Keratinocyte (primary cell): Measurements from ENCODE around the gene COG5. TPM values are rescaled to one million over a fixed set of nuclear protein-coding genes. Genes with fewer than 3 reads are reported as not detected.

ENCODE experiments used
- DNase-seq: peaks from one replicate; pipeline ENCODE4 v3.0.0-alpha.2; 2011; ENCODE audit warnings: low read depth, missing footprints, low spot score
- FAIRE-seq: peaks from 2 replicates; lab custom pipeline; 2011; peaks lifted over from hg19 to GRCh38; lab: Jason Lieb, UNC
- H2AFZ ChIP-seq: 2 replicates; pipeline ENCODE4 v1.6.0; 2012; ENCODE audit warnings: low read length, control low read depth, inconsistent platforms; ENCODE audit not compliant: control insufficient read depth
- H3K27ac ChIP-seq: 2 replicates; pipeline ENCODE4 v1.5.1; 2011; ENCODE audit warnings: low read length; ENCODE audit not compliant: control insufficient read depth, insufficient read depth
- H3K27me3 ChIP-seq: 3 replicates; pipeline ENCODE4 v1.6.0; 2011; ENCODE audit warnings: low read length; ENCODE audit not compliant: control insufficient read depth, insufficient read depth; ENCODE audit errors: extremely low read depth
- H3K36me3 ChIP-seq, 2 experiments: 2 replicates in 1 of 2; 3 replicates in 1 of 2; pipeline ENCODE4 v1.5.1; 2011; ENCODE audit warnings: low read length in 2 of 2, mild to moderate bottlenecking in 1 of 2; ENCODE audit not compliant: control insufficient read depth in 2 of 2, insufficient read depth in 2 of 2; ENCODE audit errors: extremely low read depth in 1 of 2
- H3K4me1 ChIP-seq: 3 replicates; pipeline ENCODE4 v1.5.1; 2011; ENCODE audit warnings: low read length; ENCODE audit not compliant: control insufficient read depth, insufficient read depth; ENCODE audit errors: extremely low read depth
- H3K4me2 ChIP-seq: 3 replicates; pipeline ENCODE4 v1.6.0; 2011; ENCODE audit warnings: low read depth, low read length; ENCODE audit not compliant: control insufficient read depth, insufficient read depth; ENCODE audit errors: extremely low read depth
- H3K4me3 ChIP-seq, 3 experiments: fragments of 200-600 bp in 1 of 3; sonication (generic) in 1 of 3; 2 replicates in 2 of 3; 3 replicates in 1 of 3; pipeline ENCODE4 v1.5.1; 2011 to 2016; ENCODE audit warnings: low read length in 3 of 3, mild to moderate bottlenecking in 3 of 3, control low read depth in 2 of 3, inconsistent platforms in 1 of 3, low read depth in 1 of 3, mixed read lengths in 1 of 3, mixed run types in 1 of 3, moderate library complexity in 1 of 3; ENCODE audit not compliant: control insufficient read depth in 2 of 3, insufficient read depth in 2 of 3; ENCODE audit errors: extremely low read depth in 1 of 3
- H3K79me2 ChIP-seq: 2 replicates; pipeline ENCODE4 v1.6.0; 2012; ENCODE audit warnings: low read length; ENCODE audit not compliant: control insufficient read depth, insufficient read depth
- H3K9ac ChIP-seq: 3 replicates; pipeline ENCODE4 v1.6.0; 2011; ENCODE audit warnings: low read length; ENCODE audit not compliant: control insufficient read depth, insufficient read depth; ENCODE audit errors: extremely low read depth
- H3K9me1 ChIP-seq: 3 replicates; pipeline ENCODE4 v1.6.0; 2011; ENCODE audit warnings: low read length; ENCODE audit not compliant: control insufficient read depth, insufficient read depth; ENCODE audit errors: extremely low read depth
- H3K9me3 ChIP-seq: 2 replicates; pipeline ENCODE4 v1.5.1; 2012; ENCODE audit warnings: low read depth, low read length; ENCODE audit not compliant: control insufficient read depth
- H4K20me1 ChIP-seq: 3 replicates; pipeline ENCODE4 v1.6.0; 2011; ENCODE audit warnings: low read length; ENCODE audit not compliant: control insufficient read depth, insufficient read depth; ENCODE audit errors: extremely low read depth
- EZH2 ChIP-seq: IDR thresholded peaks from one replicate; pipeline ENCODE4 v1.6.1; 2012; ENCODE audit warnings: inconsistent platforms, mild to moderate bottlenecking, low read length, moderate library complexity
- dilution Hi-C: fragments of 300-500 bp; cut with MboI; formaldehyde crosslinking; loops from one replicate; pipeline ENCODE4 v1.7.0; 2020; ENCODE audit warnings: low sequenced_read_pairs; ENCODE audit not compliant: extremely low pct_ligation_motif_present
- polyA plus RNA-seq, 5 experiments: library from polyadenylated mRNA; depleted of rRNA in 3 of 5; stranded (reverse) in 3 of 5; stranded (forward) in 1 of 5; unstranded in 1 of 5; fragments of >200 nt; gene quantifications; 1 replicate in 1 of 5; 2 replicates in 3 of 5; 3 replicates in 1 of 5; pipeline versions ENCODE4 v1.2.1 to v1.2.3, GENCODE V29; 2011 to 2012; ENCODE audit warnings: missing spikeins in 2 of 5, low read depth in 1 of 5, low replicate concordance in 1 of 5
- TF ChIP-seq, protein P1 (sequence below), 3 experiments: IDR thresholded peaks in 1 of 3; conservative IDR thresholded peaks in 1 of 3; optimal IDR thresholded peaks in 1 of 3; 2 replicates in 2 of 3; 3 replicates in 1 of 3; pipeline versions ENCODE3 to v1.5.1; 2011; ENCODE audit warnings: low read length in 3 of 3, mild to moderate bottlenecking in 3 of 3, moderate library complexity in 2 of 3, control low read depth in 1 of 3, inconsistent platforms in 1 of 3; ENCODE audit not compliant: insufficient read depth in 2 of 3; ENCODE audit errors: extremely low read depth in 1 of 3

The COG5 gene
- polyA plus RNA-seq, 1 donor (not counting 4 experiments of a cell fraction or from before 2014, with no cell fraction given) = 50.7 TPM

DNA sequence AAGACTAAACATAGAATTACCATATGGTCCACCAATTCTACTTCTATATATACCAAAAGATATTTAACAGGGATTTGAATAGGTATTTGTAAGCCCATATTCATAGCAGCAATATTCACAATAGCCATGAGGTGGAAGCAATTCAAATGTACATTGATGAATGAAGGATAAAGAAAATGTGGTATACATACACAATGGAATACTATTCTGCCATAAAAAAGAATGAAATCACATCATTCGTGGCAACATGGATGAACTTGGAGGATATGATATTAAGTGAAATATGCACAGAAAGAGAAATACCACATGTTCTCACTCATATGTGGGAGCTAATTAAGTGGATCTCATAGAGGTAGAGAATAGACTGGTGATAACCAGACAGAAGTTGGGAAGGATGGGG, 128.0 kb downstream of the COG5 start:
- H3K4me1 ChIP-seq = no peaks in the 10 kb centered on the region
- FAIRE-seq = no peak
- no peak overlapping the region for H2AFZ ChIP-seq
- H3K79me2 ChIP-seq = peaks cover 4% of the 10 kb centered on the region
- no peaks in the 10 kb centered on the region for H4K20me1 ChIP-seq
- H3K27me3 ChIP-seq = no peaks in the 10 kb centered on the region
- TF ChIP-seq, protein P1, sequence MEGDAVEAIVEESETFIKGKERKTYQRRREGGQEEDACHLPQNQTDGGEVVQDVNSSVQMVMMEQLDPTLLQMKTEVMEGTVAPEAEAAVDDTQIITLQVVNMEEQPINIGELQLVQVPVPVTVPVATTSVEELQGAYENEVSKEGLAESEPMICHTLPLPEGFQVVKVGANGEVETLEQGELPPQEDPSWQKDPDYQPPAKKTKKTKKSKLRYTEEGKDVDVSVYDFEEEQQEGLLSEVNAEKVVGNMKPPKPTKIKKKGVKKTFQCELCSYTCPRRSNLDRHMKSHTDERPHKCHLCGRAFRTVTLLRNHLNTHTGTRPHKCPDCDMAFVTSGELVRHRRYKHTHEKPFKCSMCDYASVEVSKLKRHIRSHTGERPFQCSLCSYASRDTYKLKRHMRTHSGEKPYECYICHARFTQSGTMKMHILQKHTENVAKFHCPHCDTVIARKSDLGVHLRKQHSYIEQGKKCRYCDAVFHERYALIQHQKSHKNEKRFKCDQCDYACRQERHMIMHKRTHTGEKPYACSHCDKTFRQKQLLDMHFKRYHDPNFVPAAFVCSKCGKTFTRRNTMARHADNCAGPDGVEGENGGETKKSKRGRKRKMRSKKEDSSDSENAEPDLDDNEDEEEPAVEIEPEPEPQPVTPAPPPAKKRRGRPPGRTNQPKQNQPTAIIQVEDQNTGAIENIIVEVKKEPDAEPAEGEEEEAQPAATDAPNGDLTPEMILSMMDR (optimal IDR thresholded peaks at IDR 0.05 in 1 of 3, IDR thresholded peaks at IDR 0.05 in 1 of 3, conservative IDR thresholded peaks at IDR 0.05 in 1 of 3; ENCODE audit: extremely low read depth in 1 of 3, insufficient read depth in 2 of 3, low read length in 3 of 3) = no peak
- no peak for TF ChIP-seq EZH2
- H3K27ac ChIP-seq = no peak overlapping the region
- DNase-seq = no peak
- no peak overlapping the region for H3K9ac ChIP-seq
- H3K36me3 ChIP-seq = no peaks in the 10 kb centered on the region
- H3K9me3 ChIP-seq = no peaks in the 10 kb centered on the region
- dilution Hi-C loops = no loop called here
- H3K9me1 ChIP-seq = peaks cover 2% of the 10 kb centered on the region
- no peak overlapping the region for H3K4me2 ChIP-seq
- no peak overlapping the region for H3K4me3 ChIP-seq

DNA sequence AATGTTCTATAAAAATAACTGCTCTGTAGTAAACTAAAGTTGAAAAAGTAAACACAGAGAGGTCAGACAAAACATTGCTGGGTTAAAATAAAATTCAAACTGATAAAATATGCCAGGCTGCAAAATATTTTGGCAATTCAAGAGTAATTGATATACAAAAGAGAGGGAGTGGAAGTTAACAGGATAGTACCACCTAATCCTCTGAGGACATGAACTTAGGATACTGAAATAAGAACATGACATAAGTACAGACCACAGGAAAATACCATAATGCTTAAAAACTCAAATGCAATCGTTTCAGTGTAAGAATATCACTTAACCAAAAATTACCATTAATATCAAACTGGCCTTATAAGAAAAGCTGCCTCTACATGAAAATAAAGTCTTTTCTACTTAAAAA, 131.5 kb downstream of the COG5 start:
- DNase-seq = no peak
- H2AFZ ChIP-seq = no peak overlapping the region
- no peaks in the 10 kb centered on the region for H3K27me3 ChIP-seq
- FAIRE-seq = no peak
- H3K9ac ChIP-seq = no peak overlapping the region
- dilution Hi-C loops = no loop called here
- H3K36me3 ChIP-seq = no peaks in the 10 kb centered on the region
- H3K4me1 ChIP-seq = no peaks in the 10 kb centered on the region
- H3K27ac ChIP-seq = no peak overlapping the region
- H3K4me3 ChIP-seq = no peak overlapping the region
- no peaks in the 10 kb centered on the region for H4K20me1 ChIP-seq
- H3K79me2 ChIP-seq = peaks cover 4% of the 10 kb centered on the region
- H3K9me3 ChIP-seq = no peaks in the 10 kb centered on the region
- H3K9me1 ChIP-seq = no peaks in the 10 kb centered on the region
- TF ChIP-seq, protein P1 (optimal IDR thresholded peaks at IDR 0.05 in 1 of 3, IDR thresholded peaks at IDR 0.05 in 1 of 3, conservative IDR thresholded peaks at IDR 0.05 in 1 of 3; ENCODE audit: extremely low read depth in 1 of 3, insufficient read depth in 2 of 3, low read length in 3 of 3) = no peak
- no peak for TF ChIP-seq EZH2
- H3K4me2 ChIP-seq = no peak overlapping the region
